Effector memory CD8-positive, alpha-beta T cell (primary cell): Measurements from ENCODE around the gene FGFR2.

Source experiments
- ATAC-seq: fragments of 150-1000 bp; cut with Tn5 transposase; replicated peaks from 2 replicates; pipeline ENCODE4 v1.10.0; 2021; ENCODE audit warnings: mild to moderate bottlenecking, moderate library complexity
- DNase-seq, 3 experiments: peaks; one replicate each; pipeline ENCODE4 v3.0.0; 2021
- H3K27ac Mint-ChIP-seq, 2 donors: one replicate each; pipeline ENCODE4 v1.8.0; 2022; ENCODE audit warnings: mild to moderate bottlenecking in 2 of 2, mixed read lengths in 2 of 2, moderate library complexity in 2 of 2
- H3K27me3 Mint-ChIP-seq, 2 donors: one replicate each; pipeline ENCODE4 v1.8.0; 2022; ENCODE audit warnings: mixed read lengths in 2 of 2
- H3K36me3 Mint-ChIP-seq: one replicate; pipeline ENCODE4 v1.8.0; 2022; ENCODE audit warnings: mild to moderate bottlenecking, moderate library complexity, mixed read lengths; ENCODE audit not compliant: insufficient read depth
- H3K4me1 Mint-ChIP-seq, 2 donors: one replicate each; pipeline ENCODE4 v1.8.0; 2022; ENCODE audit warnings: low read depth in 2 of 2, mixed read lengths in 2 of 2
- H3K4me3 Mint-ChIP-seq, 2 donors: one replicate each; pipeline ENCODE4 v1.8.0; 2022; ENCODE audit warnings: mild to moderate bottlenecking in 2 of 2, mixed read lengths in 2 of 2, moderate library complexity in 2 of 2
- H3K9me3 Mint-ChIP-seq, 2 donors: one replicate each; pipeline ENCODE4 v1.8.0; 2022; ENCODE audit warnings: mixed read lengths in 2 of 2

The FGFR2 gene

GRCh38 chr10:121511943-121512342 is 86.3 kb downstream of the FGFR2 start:
- DNase-seq: no peak
- no peaks in the 10 kb centered on the region for H3K36me3 Mint-ChIP-seq
- H3K27ac Mint-ChIP-seq: no peak overlapping the region
- ATAC-seq: no peak
- H3K9me3 Mint-ChIP-seq: peaks cover 0 to 2% of the 10 kb centered on the region in 2 donors
- no peak overlapping the region for H3K4me3 Mint-ChIP-seq
- peaks cover 3 to 5% of the 10 kb centered on the region in 2 donors for H3K4me1 Mint-ChIP-seq
- no peaks in the 10 kb centered on the region for H3K27me3 Mint-ChIP-seq

- Mint-ChIP-seq H3K4me3 (no peak overlapping the region), H3K27me3 (no peaks in the 10 kb centered on the region), H3K27ac (no peak overlapping the region), H3K9me3 (peaks cover 0 to 2% of the 10 kb centered on the region in 2 donors), H3K4me1 (peaks cover 3 to 5% of the 10 kb centered on the region in 2 donors), H3K36me3 (no peaks in the 10 kb centered on the region)
- no peak for ATAC-seq
- no peak for DNase-seq
Measured at GRCh38 chr10:121511460-121511859, 86.8 kb downstream of the FGFR2 start.

- H3K36me3 Mint-ChIP-seq: no peaks in the 10 kb centered on the region
- no peak overlapping the region for H3K27ac Mint-ChIP-seq
- peaks cover 0 to 1% of the 10 kb centered on the region in 2 donors for H3K4me1 Mint-ChIP-seq
- peaks cover 0 to 2% of the 10 kb centered on the region in 2 donors for H3K9me3 Mint-ChIP-seq
- no peaks in the 10 kb centered on the region for H3K27me3 Mint-ChIP-seq
- H3K4me3 Mint-ChIP-seq: no peak overlapping the region
- ATAC-seq (no peak), DNase-seq (no peak)
Measured at GRCh38 chr10:121510201-121510771, 88.0 kb downstream of the FGFR2 start.

GRCh38 chr10:121509796-121510195 is 88.4 kb downstream of the FGFR2 start:
- no peaks in the 10 kb centered on the region for H3K27me3 Mint-ChIP-seq
- H3K9me3 Mint-ChIP-seq: no peaks in the 10 kb centered on the region
- no peaks in the 10 kb centered on the region for H3K36me3 Mint-ChIP-seq
- H3K4me3 Mint-ChIP-seq: no peak overlapping the region
- ATAC-seq: no peak
- H3K27ac Mint-ChIP-seq: no peak overlapping the region
- DNase-seq: no peak
- no peaks in the 10 kb centered on the region for H3K4me1 Mint-ChIP-seq

GRCh38 chr10:121509112-121509511 is 89.1 kb downstream of the FGFR2 start:
- H3K4me3 Mint-ChIP-seq: no peak overlapping the region
- H3K27me3 Mint-ChIP-seq: no peaks in the 10 kb centered on the region
- H3K36me3 Mint-ChIP-seq: no peaks in the 10 kb centered on the region
- no peak for DNase-seq
- peak overlapping the region in 1 of 2 donors; percentile 29 for H3K27ac Mint-ChIP-seq
- no peaks in the 10 kb centered on the region for H3K4me1 Mint-ChIP-seq
- H3K9me3 Mint-ChIP-seq: no peaks in the 10 kb centered on the region
- ATAC-seq: no peak

GRCh38 chr10:121503587-121504051 is 94.6 kb downstream of the FGFR2 start:
- Mint-ChIP-seq H3K27me3 (no peaks in the 10 kb centered on the region), H3K9me3 (no peaks in the 10 kb centered on the region), H3K36me3 (no peaks in the 10 kb centered on the region), H3K4me1 (no peaks in the 10 kb centered on the region), H3K27ac (no peak overlapping the region), H3K4me3 (no peak overlapping the region)
- ATAC-seq (no peak), DNase-seq (no peak)

GRCh38 chr10:121501796-121502195 is 96.4 kb downstream of the FGFR2 start:
- DNase-seq (no peak), ATAC-seq (no peak)
- H3K27ac Mint-ChIP-seq: no peak overlapping the region
- no peaks in the 10 kb centered on the region for H3K4me1 Mint-ChIP-seq
- H3K36me3 Mint-ChIP-seq: no peaks in the 10 kb centered on the region
- no peak overlapping the region for H3K4me3 Mint-ChIP-seq
- peaks cover 0 to 2% of the 10 kb centered on the region in 2 donors for H3K9me3 Mint-ChIP-seq
- H3K27me3 Mint-ChIP-seq: no peaks in the 10 kb centered on the region

GRCh38 chr10:121500701-121501332 is 97.4 kb downstream of the FGFR2 start:
- H3K27ac Mint-ChIP-seq: no peak overlapping the region
- peaks cover 0 to 2% of the 10 kb centered on the region in 2 donors for H3K9me3 Mint-ChIP-seq
- H3K27me3 Mint-ChIP-seq: no peaks in the 10 kb centered on the region
- DNase-seq: no peak
- no peak for ATAC-seq
- no peak overlapping the region for H3K4me3 Mint-ChIP-seq
- no peaks in the 10 kb centered on the region for H3K36me3 Mint-ChIP-seq
- no peaks in the 10 kb centered on the region for H3K4me1 Mint-ChIP-seq

- Mint-ChIP-seq H3K4me1 (no peaks in the 10 kb centered on the region), H3K4me3 (no peak overlapping the region), H3K27ac (no peak overlapping the region), H3K27me3 (peaks cover 7 to 18% of the 10 kb centered on the region in 2 donors), H3K36me3 (no peaks in the 10 kb centered on the region), H3K9me3 (peaks cover 2 to 9% of the 10 kb centered on the region in 2 donors)
- no peak for ATAC-seq
- DNase-seq: no peak
Measured at GRCh38 chr10:121497513-121498470, 100.5 kb downstream of the FGFR2 start.

- Mint-ChIP-seq H3K4me3 (no peak overlapping the region), H3K27me3 (peaks cover 7 to 18% of the 10 kb centered on the region in 2 donors), H3K4me1 (no peaks in the 10 kb centered on the region), H3K9me3 (peaks cover 2 to 9% of the 10 kb centered on the region in 2 donors), H3K27ac (no peak overlapping the region), H3K36me3 (no peaks in the 10 kb centered on the region)
- no peak for DNase-seq
- ATAC-seq: no peak
Measured at GRCh38 chr10:121495719-121496118, 102.5 kb downstream of the FGFR2 start.

- DNase-seq (no peak), ATAC-seq (no peak)
- Mint-ChIP-seq H3K36me3 (no peaks in the 10 kb centered on the region), H3K4me3 (no peak overlapping the region), H3K9me3 (peaks cover 6 to 16% of the 10 kb centered on the region in 2 donors), H3K27ac (no peak overlapping the region), H3K4me1 (no peaks in the 10 kb centered on the region), H3K27me3 (peaks cover 7 to 18% of the 10 kb centered on the region in 2 donors)
Measured at GRCh38 chr10:121494296-121494695, 103.9 kb downstream of the FGFR2 start.

- no peaks in the 10 kb centered on the region for H3K36me3 Mint-ChIP-seq
- ATAC-seq: no peak
- H3K27ac Mint-ChIP-seq: no peak overlapping the region
- DNase-seq: no peak
- H3K9me3 Mint-ChIP-seq: peaks cover 7 to 17% of the 10 kb centered on the region in 2 donors
- peaks cover 7 to 18% of the 10 kb centered on the region in 2 donors for H3K27me3 Mint-ChIP-seq
- H3K4me3 Mint-ChIP-seq: no peak overlapping the region
- H3K4me1 Mint-ChIP-seq: no peaks in the 10 kb centered on the region
Measured at GRCh38 chr10:121493521-121493920, 104.7 kb downstream of the FGFR2 start.

GRCh38 chr10:121490871-121491519 is 107.2 kb downstream of the FGFR2 start:
- H3K4me1 Mint-ChIP-seq: no peaks in the 10 kb centered on the region
- H3K36me3 Mint-ChIP-seq: peaks cover 2% of the 10 kb centered on the region
- ATAC-seq: no peak

More at GRCh38 chr10:121490871-121491519, 107.2 kb downstream of the FGFR2 start:
- Mint-ChIP-seq H3K9me3 (peaks cover 5 to 17% of the 10 kb centered on the region in 2 donors), H3K4me3 (no peak overlapping the region), H3K27me3 (peaks cover 7 to 18% of the 10 kb centered on the region in 2 donors), H3K27ac (no peak overlapping the region)
- no peak for DNase-seq
